GM19351 (cell line): Measurements from ENCODE around the gene SMIM45.
"Not testable (repeated sequence)": the region's sequence is repeated elsewhere in the genome, so short reads cannot be mapped to it uniquely, and the experiment has no call there.

Experiments used
- ATAC-seq: cut with Tn5 transposase; IDR thresholded peaks from one replicate; pipeline ENCODE4 v1.9.1; 2021; ENCODE audit warnings: mild to moderate bottlenecking, moderate library complexity; ENCODE audit not compliant: unreplicated experiment

The SMIM45 gene

GRCh38 chr22:41933411-41934177 lies 18.4 kb upstream of the SMIM45 start:
- ATAC-seq = no peak

GRCh38 chr22:41934284-41935014 lies 17.5 kb upstream of the SMIM45 start:
- ATAC-seq = no peak

- ATAC-seq = no peak
These were observed 17.0 kb upstream of the SMIM45 start for GRCh38 chr22:41935015-41935351.

GRCh38 chr22:41935509-41935908 lies 16.4 kb upstream of the SMIM45 start:
- no peak for ATAC-seq

GRCh38 chr22:41936894-41937169 lies 15.1 kb upstream of the SMIM45 start:
- no peak for ATAC-seq

GRCh38 chr22:41939981-41940831 lies 11.7 kb upstream of the SMIM45 start:
- ATAC-seq = peak; percentile 52

- peak; percentile 32 for ATAC-seq
These were observed 10.9 kb upstream of the SMIM45 start for GRCh38 chr22:41940832-41941765.

GRCh38 chr22:41943661-41944209 lies 8.2 kb upstream of the SMIM45 start:
- ATAC-seq = no peak

- peak; percentile 86 for ATAC-seq
These were observed 5.1 kb upstream of the SMIM45 start, which contains the start of gene CENPM for GRCh38 chr22:41946629-41947423. CENPM (minus strand) TSS chr22:41947152; CDS start chr22:41947076, 76 bp downstream.

- no peak for ATAC-seq
These were observed 4.4 kb upstream of the SMIM45 start for GRCh38 chr22:41947424-41948080.

GRCh38 chr22:41948142-41948541 lies 3.8 kb upstream of the SMIM45 start:
- ATAC-seq = no peak

- not testable (repeated sequence) for ATAC-seq
These were observed 3.0 kb upstream of the SMIM45 start for GRCh38 chr22:41948928-41949296.

GRCh38 chr22:41949297-41949965 lies 2.5 kb upstream of the SMIM45 start:
- ATAC-seq = no peak

- no peak for ATAC-seq
These were observed 763 bp downstream of the SMIM45 start for GRCh38 chr22:41952713-41953112.

- no peak for ATAC-seq
These were observed 6.1 kb downstream of the SMIM45 start for GRCh38 chr22:41957941-41958556.

- no peak for ATAC-seq
These were observed 11.6 kb downstream of the SMIM45 start for GRCh38 chr22:41963453-41964111.

- ATAC-seq = no peak
These were observed 12.2 kb downstream of the SMIM45 start for GRCh38 chr22:41964112-41964491.

GRCh38 chr22:41966225-41966606 lies 14.3 kb downstream of the SMIM45 start:
- no peak for ATAC-seq
